ENCODE data around the gene IRS2.

DNA sequence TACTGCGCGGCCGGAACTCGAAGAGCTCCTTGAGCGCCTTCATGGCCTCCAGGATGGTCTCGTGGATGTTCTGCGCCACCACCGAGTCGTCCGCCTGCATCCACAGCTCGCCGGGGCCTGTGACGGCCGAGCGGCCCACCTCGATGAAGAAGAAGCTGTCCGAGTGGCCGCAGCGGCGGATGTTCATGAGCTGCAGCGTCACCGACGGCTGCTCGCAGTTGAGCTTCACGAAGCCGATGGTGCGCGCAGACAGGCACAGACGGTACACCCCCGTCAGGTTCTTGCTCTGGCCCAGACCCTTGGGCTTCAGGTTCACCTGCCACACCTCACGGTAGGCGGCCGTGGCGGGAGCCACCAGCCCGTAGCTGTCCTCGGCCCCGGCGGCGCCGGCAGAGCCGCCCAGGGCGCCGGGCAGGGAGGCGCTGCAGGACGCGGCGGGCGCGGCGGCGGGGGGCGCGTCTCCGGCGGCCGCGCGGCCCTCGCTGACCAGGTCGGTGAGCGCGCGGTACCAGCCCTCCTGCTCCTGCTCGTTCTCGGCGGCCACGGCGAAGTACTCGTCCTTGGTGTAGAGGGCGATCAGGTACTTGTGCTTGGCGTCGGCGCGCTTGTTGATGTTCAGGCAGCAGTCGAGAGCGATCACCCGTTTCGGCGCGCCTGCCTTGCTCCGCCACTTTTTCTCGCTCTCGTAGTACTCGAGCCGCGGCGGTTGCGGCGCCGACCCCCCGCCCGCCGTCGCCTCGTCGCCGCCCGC, 1.1 kb downstream of the IRS2 start:
- TF ChIP-seq EZH2 (IDR thresholded peaks at IDR 0.05; ENCODE audit: insufficient read depth, poor library complexity, severe bottlenecking): no peak
- TF ChIP-seq EZH2phosphoT487 (IDR thresholded peaks at IDR 0.05; ENCODE audit: insufficient read depth, low read depth): no peak
